Mammary epithelial cell (primary cell): ENCODE results near the gene CSNK2A2.

Experiments used
- CTCF ChIP-seq, 2 donors: IDR thresholded peaks in 1 of 2; conservative IDR thresholded peaks in 1 of 2; 2 replicates each; pipeline ENCODE4 v1.5.1; 2011 to 2012; ENCODE audit warnings: inconsistent platforms in 2 of 2, low read length in 2 of 2, mild to moderate bottlenecking in 2 of 2, control low read depth in 1 of 2, low read depth in 1 of 2; ENCODE audit not compliant: insufficient read depth in 1 of 2; ENCODE audit errors: extremely low read depth in 1 of 2
- EZH2 ChIP-seq: IDR thresholded peaks from 2 replicates; pipeline ENCODE4 v1.6.1; 2012; ENCODE audit warnings: low read length, inconsistent platforms, borderline replicate concordance

GRCh38 chr16:58236831-58237230 is 38.9 kb upstream of the CSNK2A2 start:
- TF ChIP-seq CTCF (conservative IDR thresholded peaks at IDR 0.05 in 1 of 2, IDR thresholded peaks at IDR 0.05 in 1 of 2; ENCODE audit: extremely low read depth in 1 of 2, insufficient read depth in 1 of 2, low read depth in 1 of 2, low read length in 2 of 2), result no peak
- no peak for TF ChIP-seq EZH2
